Trophoblast cell (in vitro differentiated cells and primary cell): ENCODE measurements around the gene FAM107A.

ENCODE experiments used
- DNase-seq, 2 donors: peaks; one replicate each; pipeline ENCODE4 v3.0.0-alpha.2; 2016
- H2AFZ ChIP-seq: 2 replicates; pipeline ENCODE4 v1.6.1; 2013; ENCODE audit warnings: low read length, moderate library complexity, mild to moderate bottlenecking; ENCODE audit not compliant: insufficient read depth, poor library complexity
- H2AK5ac ChIP-seq: 2 replicates; pipeline ENCODE4 v1.6.1; 2013; ENCODE audit warnings: mild to moderate bottlenecking, low read length
- H2BK120ac ChIP-seq: 2 replicates; pipeline ENCODE4 v1.6.1; 2013; ENCODE audit warnings: low read length, mild to moderate bottlenecking, moderate library complexity; ENCODE audit not compliant: insufficient read depth, poor library complexity
- H2BK12ac ChIP-seq: 2 replicates; pipeline ENCODE4 v1.6.1; 2013; ENCODE audit warnings: mild to moderate bottlenecking, low read length, moderate library complexity
- H2BK5ac ChIP-seq: 2 replicates; pipeline ENCODE4 v1.6.1; 2013; ENCODE audit warnings: low read length, low read depth, moderate library complexity, mild to moderate bottlenecking; ENCODE audit not compliant: poor library complexity
- H3K14ac ChIP-seq: 2 replicates; pipeline ENCODE4 v1.6.1; 2013; ENCODE audit warnings: mild to moderate bottlenecking, low read length
- H3K18ac ChIP-seq: 2 replicates; pipeline ENCODE4 v1.6.1; 2013; ENCODE audit warnings: mild to moderate bottlenecking, low read length
- H3K23ac ChIP-seq: 2 replicates; pipeline ENCODE4 v1.6.1; 2013; ENCODE audit warnings: low read length
- H3K27ac ChIP-seq: 2 replicates; pipeline ENCODE4 v1.5.1; 2013; ENCODE audit warnings: low read depth, mild to moderate bottlenecking, inconsistent platforms, low read length, moderate library complexity
- H3K27me3 ChIP-seq: 2 replicates; pipeline ENCODE4 v1.6.1; 2013; ENCODE audit warnings: inconsistent platforms, mild to moderate bottlenecking, low read length, moderate library complexity; ENCODE audit not compliant: insufficient read depth
- H3K36me3 ChIP-seq, 2 experiments: 1 replicate in 1 of 2; 2 replicates in 1 of 2; pipeline ENCODE4 v1.6.1; 2013; ENCODE audit warnings: low read length in 2 of 2, mild to moderate bottlenecking in 2 of 2, moderate library complexity in 1 of 2; ENCODE audit not compliant: insufficient read depth in 2 of 2, control insufficient read depth in 1 of 2
- H3K4ac ChIP-seq: 2 replicates; pipeline ENCODE4 v1.6.1; 2013; ENCODE audit warnings: low read depth, mild to moderate bottlenecking, low read length, moderate library complexity
- H3K4me1 ChIP-seq, 2 experiments: 1 replicate in 1 of 2; 2 replicates in 1 of 2; pipeline ENCODE4 v1.6.1; 2013; ENCODE audit warnings: low read length in 2 of 2, mild to moderate bottlenecking in 2 of 2, moderate library complexity in 1 of 2; ENCODE audit not compliant: insufficient read depth in 2 of 2, control insufficient read depth in 1 of 2
- H3K4me2 ChIP-seq: 2 replicates; pipeline ENCODE4 v1.6.1; 2013; ENCODE audit warnings: inconsistent platforms, mild to moderate bottlenecking, low read length, moderate library complexity
- H3K4me3 ChIP-seq: 2 replicates; pipeline ENCODE4 v1.5.1; 2013; ENCODE audit warnings: mild to moderate bottlenecking, low read depth, low read length, inconsistent platforms
- H3K79me1 ChIP-seq: one replicate; pipeline ENCODE4 v1.6.1; 2013; ENCODE audit warnings: low read length
- H3K79me2 ChIP-seq: 2 replicates; pipeline ENCODE4 v1.6.1; 2013; ENCODE audit warnings: low read length, mild to moderate bottlenecking; ENCODE audit not compliant: control insufficient read depth, insufficient read depth, poor library complexity
- H3K9ac ChIP-seq: 2 replicates; pipeline ENCODE4 v1.6.1; 2013; ENCODE audit warnings: mild to moderate bottlenecking, low read length
- H3K9me3 ChIP-seq: 2 replicates; pipeline ENCODE4 v1.6.1; 2013; ENCODE audit warnings: low read depth, mild to moderate bottlenecking, control low read depth, inconsistent platforms, low read length; ENCODE audit not compliant: insufficient read depth
- H4K12ac ChIP-seq: 2 replicates; pipeline ENCODE4 v1.6.1; 2013; ENCODE audit warnings: low read depth, mild to moderate bottlenecking, low read length, moderate library complexity
- H4K8ac ChIP-seq: 2 replicates; pipeline ENCODE4 v1.6.1; 2013; ENCODE audit warnings: low read depth, mild to moderate bottlenecking, low read length, moderate library complexity
- H4K91ac ChIP-seq: one replicate; pipeline ENCODE4 v1.6.1; 2013; ENCODE audit warnings: low read depth, mild to moderate bottlenecking, low read length, moderate library complexity
- WGBS: extraction: QIAGEN DNeasy Blood & Tissue Kit; methylation state at CpG from one replicate; pipeline ENCODE4 v1.1.7; 2013; ENCODE audit warnings: missing lambda C conversion rate; ENCODE audit not compliant: insufficient read length, insufficient coverage; ENCODE audit errors: extremely low coverage; 5-methylcytosine and 5-hydroxymethylcytosine counted together

FAM107A gene

DNA sequence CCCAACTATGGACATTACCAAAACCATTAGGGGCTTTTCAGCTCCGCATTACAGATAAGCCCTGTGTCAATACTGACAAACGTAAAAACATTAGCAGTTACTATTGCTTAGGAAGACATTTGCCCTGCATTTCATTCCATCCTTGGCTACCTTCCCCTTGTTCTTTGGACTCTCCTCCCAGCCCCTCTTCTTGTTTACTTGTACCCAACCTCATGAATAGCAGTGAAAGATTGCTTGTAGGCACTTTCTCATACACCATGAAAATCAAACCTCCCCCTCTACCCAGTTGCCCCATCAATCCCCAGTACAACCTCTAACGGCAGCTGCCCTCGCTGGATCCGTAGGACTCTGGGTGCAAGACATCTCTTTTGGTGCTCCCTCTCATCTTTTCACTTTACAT, 16.9 kb upstream of the FAM107A start:
- no peak overlapping the region for H3K9ac ChIP-seq
- no peak overlapping the region for H2BK12ac ChIP-seq
- H2BK5ac ChIP-seq, result no peak overlapping the region
- no peak overlapping the region for H2AFZ ChIP-seq
- no peak overlapping the region for H2AK5ac ChIP-seq
- H3K4me3 ChIP-seq, result no peak overlapping the region
- no peak overlapping the region for H4K8ac ChIP-seq
- no peak overlapping the region for H4K91ac ChIP-seq
- no peak overlapping the region for H3K27ac ChIP-seq
- no peak overlapping the region for H3K14ac ChIP-seq
- H3K9me3 ChIP-seq, result peaks cover 1% of the 10 kb centered on the region
- no peak overlapping the region for H3K4me2 ChIP-seq
- no peaks in the 10 kb centered on the region for H3K4me1 ChIP-seq
- no peak overlapping the region for H3K4ac ChIP-seq
- H2BK120ac ChIP-seq, result no peak overlapping the region
- no peak overlapping the region for H3K18ac ChIP-seq
- no CpG with 5 or more reads among the region's 5 CpGs for WGBS
- H3K79me1 ChIP-seq, result no peaks in the 10 kb centered on the region
- H3K79me2 ChIP-seq, result no peaks in the 10 kb centered on the region
- DNase-seq, result no peak
- H3K36me3 ChIP-seq, result no peaks in the 10 kb centered on the region
- H3K23ac ChIP-seq, result no peak overlapping the region
- no peaks in the 10 kb centered on the region for H3K27me3 ChIP-seq
- no peak overlapping the region for H4K12ac ChIP-seq

GRCh38 chr3:58591517-58592510, 14.6 kb upstream of the FAM107A start:
- no peak overlapping the region for H2AFZ ChIP-seq
- H3K4me2 ChIP-seq, result no peak overlapping the region
- no peak overlapping the region for H3K4ac ChIP-seq
- no peaks in the 10 kb centered on the region for H3K79me2 ChIP-seq
- peaks cover 0 to under 1% of the 10 kb centered on the region in 2 experiments for H3K4me1 ChIP-seq
- no peak overlapping the region for H3K27ac ChIP-seq
- no peak overlapping the region for H2BK12ac ChIP-seq
- H3K79me1 ChIP-seq, result no peaks in the 10 kb centered on the region
- H2BK5ac ChIP-seq, result no peak overlapping the region
- DNase-seq, result no peak
- no peak overlapping the region for H2AK5ac ChIP-seq
- H3K27me3 ChIP-seq, result peaks cover 7% of the 10 kb centered on the region
- no peaks in the 10 kb centered on the region for H3K36me3 ChIP-seq
- no peak overlapping the region for H3K14ac ChIP-seq
- no peak overlapping the region for H4K8ac ChIP-seq
- no peak overlapping the region for H4K12ac ChIP-seq
- no peak overlapping the region for H3K18ac ChIP-seq
- WGBS, result no CpG with 5 or more reads among the region's 6 CpGs
- H2BK120ac ChIP-seq, result no peak overlapping the region
- H3K4me3 ChIP-seq, result no peak overlapping the region
- no peak overlapping the region for H4K91ac ChIP-seq
- no peak overlapping the region for H3K9ac ChIP-seq
- H3K23ac ChIP-seq, result no peak overlapping the region
- H3K9me3 ChIP-seq, result peaks cover 4% of the 10 kb centered on the region

- Histone ChIP-seq H3K14ac (no peak overlapping the region), H3K79me1 (no peaks in the 10 kb centered on the region), H2BK12ac (no peak overlapping the region), H3K23ac (no peak overlapping the region), H4K8ac (no peak overlapping the region), H3K27me3 (peaks cover 32% of the 10 kb centered on the region), H2BK5ac (no peak overlapping the region), H3K9me3 (peaks cover 7% of the 10 kb centered on the region), H3K4me1 (peaks cover 4 to 5% of the 10 kb centered on the region in 2 experiments), H2AK5ac (no peak overlapping the region), H3K18ac (no peak overlapping the region), H3K79me2 (no peaks in the 10 kb centered on the region), H2AFZ (no peak overlapping the region), H3K4me2 (no peak overlapping the region), H2BK120ac (no peak overlapping the region), H4K91ac (no peak overlapping the region), H3K9ac (no peak overlapping the region), H3K27ac (no peak overlapping the region), H3K36me3 (no peaks in the 10 kb centered on the region), H3K4ac (no peak overlapping the region), H3K4me3 (no peak overlapping the region), H4K12ac (no peak overlapping the region)
- WGBS, result no CpG with 5 or more reads among the region's 3 CpGs
- no peak for DNase-seq
Observed at GRCh38 chr3:58588030-58588614, 10.9 kb upstream of the FAM107A start.

DNA sequence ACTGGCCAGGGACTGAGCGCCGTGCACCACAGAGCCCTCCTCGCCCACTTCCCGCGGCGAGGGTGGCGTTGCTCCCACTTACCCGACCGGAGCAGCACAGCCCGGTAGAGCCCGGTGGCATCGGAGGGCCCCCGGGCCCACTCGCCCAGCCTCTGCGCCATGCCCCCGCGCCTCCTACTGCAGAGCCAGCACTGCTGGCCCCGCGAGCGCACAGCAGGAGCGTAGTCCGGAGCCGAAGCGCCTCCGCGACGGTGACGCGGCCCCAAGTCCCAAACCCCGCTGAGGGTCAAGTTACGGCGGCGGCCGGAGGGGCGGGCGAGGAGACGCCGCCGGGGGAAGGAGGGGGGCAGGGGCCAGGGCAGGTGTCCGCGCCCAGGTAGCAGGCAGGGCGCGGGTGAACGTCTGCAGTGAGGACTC, 9.6 kb upstream of the FAM107A start:
- H2BK5ac ChIP-seq, result no peak overlapping the region
- no peak overlapping the region for H4K91ac ChIP-seq
- H3K27ac ChIP-seq, result no peak overlapping the region
- no peak overlapping the region for H2BK12ac ChIP-seq
- no peak overlapping the region for H2AK5ac ChIP-seq
- no CpG with 5 or more reads among the region's 44 CpGs for WGBS
- peaks cover 7% of the 10 kb centered on the region for H3K9me3 ChIP-seq
- H3K4me3 ChIP-seq, result no peak overlapping the region
- no peaks in the 10 kb centered on the region for H3K79me2 ChIP-seq
- H3K27me3 ChIP-seq, result peaks cover 32% of the 10 kb centered on the region
- no peak overlapping the region for H3K18ac ChIP-seq
- no peak overlapping the region for H4K8ac ChIP-seq
- H4K12ac ChIP-seq, result no peak overlapping the region
- H3K4me2 ChIP-seq, result peak overlapping the region; percentile 21
- no peak overlapping the region for H2BK120ac ChIP-seq
- H3K9ac ChIP-seq, result no peak overlapping the region
- no peak overlapping the region for H3K23ac ChIP-seq
- H3K36me3 ChIP-seq, result no peaks in the 10 kb centered on the region
- H3K79me1 ChIP-seq, result no peaks in the 10 kb centered on the region
- H2AFZ ChIP-seq, result no peak overlapping the region
- no peak overlapping the region for H3K4ac ChIP-seq
- no peak overlapping the region for H3K14ac ChIP-seq
- no peak for DNase-seq
- peaks cover 4 to 5% of the 10 kb centered on the region in 2 experiments for H3K4me1 ChIP-seq
